Stimulated activated CD4-positive, alpha-beta T cell treated with anti-CD3 and anti-CD28 coated beads, Interleukin-15, amount 100 ng/mL, for 24 hours (primary cell): Measurements from ENCODE around the gene RLIM.
"Not testable (repeated sequence)": the region's sequence is repeated elsewhere in the genome, so short reads cannot be mapped to it uniquely, and the experiment has no call there.

Source experiments
- DNase-seq: peaks from one replicate; pipeline ENCODE4 v3.0.0-alpha.2; 2020

Gene RLIM, protein sequence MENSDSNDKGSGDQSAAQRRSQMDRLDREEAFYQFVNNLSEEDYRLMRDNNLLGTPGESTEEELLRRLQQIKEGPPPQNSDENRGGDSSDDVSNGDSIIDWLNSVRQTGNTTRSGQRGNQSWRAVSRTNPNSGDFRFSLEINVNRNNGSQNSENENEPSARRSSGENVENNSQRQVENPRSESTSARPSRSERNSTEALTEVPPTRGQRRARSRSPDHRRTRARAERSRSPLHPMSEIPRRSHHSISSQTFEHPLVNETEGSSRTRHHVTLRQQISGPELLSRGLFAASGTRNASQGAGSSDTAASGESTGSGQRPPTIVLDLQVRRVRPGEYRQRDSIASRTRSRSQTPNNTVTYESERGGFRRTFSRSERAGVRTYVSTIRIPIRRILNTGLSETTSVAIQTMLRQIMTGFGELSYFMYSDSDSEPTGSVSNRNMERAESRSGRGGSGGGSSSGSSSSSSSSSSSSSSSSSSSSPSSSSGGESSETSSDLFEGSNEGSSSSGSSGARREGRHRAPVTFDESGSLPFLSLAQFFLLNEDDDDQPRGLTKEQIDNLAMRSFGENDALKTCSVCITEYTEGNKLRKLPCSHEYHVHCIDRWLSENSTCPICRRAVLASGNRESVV

DNA sequence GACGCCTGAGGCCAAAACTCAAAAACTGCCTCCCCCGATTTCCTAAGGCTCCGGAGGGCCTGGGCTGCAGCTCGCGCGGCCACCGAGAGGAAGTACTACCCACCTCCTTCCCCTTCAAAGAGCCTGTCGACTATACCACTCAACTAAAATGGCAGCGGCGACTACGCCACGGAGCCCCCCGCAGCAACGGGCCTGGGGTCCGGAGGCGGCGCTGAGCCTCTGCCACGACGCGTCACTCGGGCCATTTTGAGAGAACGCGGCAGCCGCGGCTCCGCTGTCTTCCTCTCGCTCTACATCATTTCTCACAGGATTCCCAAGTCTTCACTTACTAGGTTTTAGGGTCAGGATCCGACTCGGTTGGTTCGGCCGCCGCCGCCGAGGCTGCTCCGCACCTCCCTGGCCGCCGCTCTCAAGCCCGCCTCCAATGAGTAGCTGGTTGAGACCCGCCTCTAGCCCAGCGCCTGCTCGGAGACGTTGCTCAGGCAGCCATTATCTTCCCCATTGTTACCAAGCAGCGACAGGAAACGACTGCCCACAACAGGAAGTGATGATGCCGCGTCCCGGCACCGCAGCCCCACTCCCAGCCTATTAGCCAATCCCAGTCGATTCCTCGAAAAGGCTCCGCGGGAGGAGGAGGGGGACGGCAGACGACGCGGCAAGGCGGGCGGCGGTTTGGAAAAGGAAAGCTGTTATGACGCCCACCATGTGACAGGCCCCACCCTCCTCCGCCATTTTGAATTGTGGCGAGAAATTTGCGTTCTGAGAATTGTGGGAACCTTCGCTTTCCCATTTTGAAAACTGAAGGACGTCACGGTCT, at the start of gene RLIM:
Gene RLIM, minus strand, starts transcription at position 532 of the 817 bp plus-strand sequence. CDS start 18,647 bp downstream, outside the sequence.
- peak; percentile 92 for DNase-seq

DNA sequence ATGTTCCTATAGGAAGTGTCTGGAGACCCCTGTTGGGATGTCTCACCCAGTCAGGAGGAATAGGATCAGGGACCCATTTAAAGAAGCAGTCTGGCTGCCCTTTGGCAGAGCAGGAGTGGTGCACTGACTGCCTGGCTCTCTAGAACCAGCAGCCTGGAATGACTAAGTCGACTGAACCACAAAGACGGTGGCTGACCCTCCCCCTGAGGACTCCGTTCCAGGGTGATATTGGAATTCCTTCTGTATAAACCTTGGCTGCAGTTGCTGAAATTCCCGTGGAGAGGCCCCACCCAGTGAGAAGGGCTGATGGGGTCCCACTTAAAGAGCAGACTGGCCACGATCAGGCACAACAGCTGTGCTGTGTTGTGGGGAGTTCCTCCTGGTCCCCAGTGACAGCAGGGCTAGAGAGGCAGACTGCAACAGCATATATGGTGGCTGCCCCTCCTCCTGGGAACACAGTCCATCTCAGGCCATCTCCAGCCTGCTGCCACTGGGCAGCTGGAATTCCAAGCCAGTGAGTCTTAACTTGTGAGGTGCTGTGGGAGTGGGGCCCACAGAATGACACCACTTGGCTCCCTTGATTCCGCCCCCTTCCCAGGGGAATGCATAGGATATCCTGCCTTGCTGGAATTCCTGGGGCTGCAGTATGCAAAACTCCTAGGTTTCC, 41.8 kb upstream of the RLIM start:
- DNase-seq: no peak

DNA sequence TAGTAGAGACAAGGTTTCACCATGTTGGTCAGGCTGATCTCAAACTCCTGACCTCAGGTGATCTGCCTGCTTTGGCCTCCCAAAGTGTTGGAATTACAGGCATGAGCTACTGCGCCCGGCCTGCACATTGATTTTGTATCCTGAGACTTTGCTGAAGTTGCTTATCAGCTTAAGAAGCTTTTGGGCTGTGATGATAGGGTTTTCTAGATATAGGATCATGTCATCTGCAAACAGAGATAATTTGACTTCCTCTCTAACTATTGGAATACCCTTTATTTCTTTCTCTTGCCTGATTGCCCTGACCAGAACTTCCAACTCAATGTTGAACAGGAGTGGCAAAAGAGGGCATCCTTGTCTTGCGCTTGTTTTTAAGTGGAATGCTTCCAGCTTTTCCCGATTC, 40.5 kb upstream of the RLIM start:
- not testable (repeated sequence) for DNase-seq

DNA sequence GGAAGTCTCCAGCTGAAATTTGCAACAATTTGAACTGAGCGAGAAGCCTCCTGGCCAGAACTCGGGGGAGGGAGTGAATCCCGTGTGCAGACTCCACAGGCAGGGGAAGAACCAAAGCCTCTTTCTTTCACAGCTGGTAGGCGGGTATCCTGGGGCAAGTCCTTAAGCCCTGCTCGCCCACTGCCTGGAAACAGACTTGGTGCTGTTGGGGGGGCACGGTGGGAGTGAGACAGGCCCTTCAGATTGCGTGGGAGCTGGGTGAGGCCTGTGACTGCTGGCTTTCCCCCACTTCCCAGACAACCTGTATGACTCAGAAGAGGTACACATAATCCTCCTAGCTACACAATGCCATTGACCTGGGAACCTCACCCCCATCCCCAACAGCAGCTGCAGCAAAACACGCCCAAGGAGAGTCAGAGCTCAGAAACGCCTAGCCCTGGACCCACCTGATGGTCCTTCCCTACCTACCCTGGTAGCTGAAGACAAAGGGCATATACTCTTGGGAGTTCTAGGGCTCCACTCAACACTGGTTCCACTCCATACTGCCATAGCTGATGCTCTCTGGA, 22.4 kb upstream of the RLIM start:
- no peak for DNase-seq

DNA sequence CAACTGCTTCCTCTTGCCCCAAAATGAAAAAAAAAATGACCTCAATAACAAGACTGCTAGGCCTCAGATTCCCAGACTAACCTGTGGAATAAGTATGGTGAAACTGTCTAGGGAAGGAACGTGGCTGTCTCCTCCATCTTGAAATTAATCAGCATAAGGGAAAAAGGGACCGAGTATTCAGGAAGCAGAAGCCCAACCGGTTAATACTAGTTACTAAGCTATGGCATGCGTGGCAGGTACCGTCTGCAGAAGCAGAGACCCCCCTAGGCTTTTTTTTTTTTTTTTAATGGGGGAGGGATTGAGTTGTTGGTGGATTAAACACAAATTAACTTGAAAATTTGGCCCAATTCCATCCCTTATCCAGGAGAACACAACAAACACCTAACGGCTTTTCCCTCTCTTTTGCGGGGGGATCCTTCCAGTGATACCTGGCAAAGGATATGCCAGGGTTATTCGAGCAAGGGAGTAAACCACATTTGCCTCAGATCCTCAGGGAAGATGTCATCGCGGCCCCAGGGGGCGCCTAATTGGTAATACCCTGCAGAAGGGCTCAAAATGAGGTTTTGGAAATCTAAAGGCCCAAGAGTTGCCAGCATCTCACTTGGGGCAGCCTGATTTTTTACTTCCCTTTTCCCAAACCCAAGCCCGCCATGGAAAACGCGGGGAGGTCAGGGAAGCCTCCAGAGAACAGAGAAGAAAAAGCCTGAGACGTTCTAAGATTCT, 893 bp downstream of the RLIM start:
- DNase-seq: no peak

DNA sequence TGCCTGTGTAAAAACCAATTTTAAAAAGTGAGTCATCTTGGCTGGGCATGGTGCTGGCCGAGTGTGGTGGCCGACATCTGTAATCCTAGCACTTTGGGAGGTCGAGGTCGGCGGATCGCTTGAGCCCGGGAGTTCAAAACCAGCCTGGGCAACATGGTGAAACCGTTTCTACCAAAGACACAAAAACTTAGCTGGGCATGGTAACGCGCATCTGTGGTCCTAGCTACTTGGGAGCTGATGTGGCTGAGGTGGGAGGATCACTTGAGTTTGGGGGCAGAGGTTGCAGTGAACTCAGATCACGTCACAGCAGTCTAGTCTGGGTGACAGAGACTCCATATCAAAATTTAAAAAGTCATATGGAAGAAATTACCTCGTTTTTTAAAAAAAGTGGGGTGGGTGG, 7.6 kb downstream of the RLIM start:
- DNase-seq: no peak

DNA sequence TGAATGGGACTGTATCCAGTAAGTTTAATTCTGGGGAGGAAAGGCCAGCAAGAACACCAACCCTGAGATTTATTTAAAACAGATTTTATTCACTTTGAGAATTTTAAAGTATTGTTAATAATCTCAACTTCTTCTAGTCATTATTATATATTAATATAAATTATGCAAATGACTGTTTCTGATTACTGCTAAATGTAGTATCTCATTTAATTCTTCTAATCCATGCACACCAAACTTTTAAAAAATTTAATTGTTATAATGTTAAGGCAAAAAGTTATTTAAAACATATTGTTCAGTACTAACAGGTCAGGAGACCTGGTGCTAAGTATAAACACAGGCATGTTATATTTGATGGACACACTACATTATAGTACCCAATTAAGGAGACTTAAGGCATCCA, 8.1 kb downstream of the RLIM start:
- DNase-seq: no peak

DNA sequence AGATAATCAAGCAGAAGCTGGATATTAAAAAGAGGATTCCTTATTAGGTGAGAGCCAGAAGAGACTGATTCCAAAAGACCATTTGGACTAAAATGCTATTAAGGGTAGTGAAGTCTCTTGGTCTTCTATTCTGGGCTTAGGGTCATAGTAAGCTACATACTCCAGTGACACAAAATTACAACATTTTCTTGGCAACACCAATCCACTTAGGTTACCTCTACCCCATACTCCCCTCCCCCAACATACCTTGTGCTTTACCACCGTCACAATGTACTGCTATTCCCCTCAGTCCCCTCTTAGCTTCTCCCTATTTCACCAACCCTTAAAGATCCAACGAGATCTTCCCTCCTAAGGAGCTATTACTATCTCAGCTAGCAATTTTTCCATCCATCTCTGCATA, 11.4 kb downstream of the RLIM start:
- no peak for DNase-seq

DNA sequence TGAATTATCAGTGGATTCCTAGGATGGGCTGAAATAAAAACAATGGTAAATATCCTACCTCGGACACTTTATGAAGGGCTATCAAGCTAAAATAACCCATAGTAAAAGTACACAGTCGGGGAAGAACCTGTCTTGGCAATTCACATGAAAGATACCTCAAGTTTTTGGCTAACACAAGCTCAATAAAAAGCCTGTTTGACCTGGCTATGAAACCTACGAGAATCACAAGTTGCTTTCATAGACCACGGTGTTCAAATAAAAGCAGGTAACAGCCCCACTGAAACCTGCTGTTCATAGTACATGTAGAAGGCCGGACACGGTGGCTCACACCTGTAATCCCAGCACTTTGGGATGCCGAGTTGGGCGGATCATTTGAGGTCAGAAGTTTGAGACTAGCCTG, 12.3 kb downstream of the RLIM start:
- no peak for DNase-seq

DNA sequence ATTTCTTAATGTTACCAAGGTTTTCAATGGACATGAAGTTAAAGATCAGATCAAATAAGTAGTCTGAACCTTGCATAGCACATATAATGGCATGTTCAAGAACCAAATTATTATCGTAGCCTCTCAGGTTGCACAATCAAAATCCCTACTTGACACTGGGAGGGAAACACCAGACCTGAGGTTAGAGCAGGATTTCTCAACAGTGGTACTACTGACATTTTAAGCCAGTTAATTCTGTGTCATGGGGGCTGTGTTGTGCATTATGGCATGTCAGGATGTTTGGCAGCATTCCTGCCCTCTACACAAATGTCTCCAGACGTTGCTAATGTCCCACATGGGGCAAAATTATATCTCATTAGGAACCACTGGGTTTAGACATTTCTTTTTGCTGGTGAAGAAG, 20.8 kb downstream of the RLIM start:
- DNase-seq: no peak

DNA sequence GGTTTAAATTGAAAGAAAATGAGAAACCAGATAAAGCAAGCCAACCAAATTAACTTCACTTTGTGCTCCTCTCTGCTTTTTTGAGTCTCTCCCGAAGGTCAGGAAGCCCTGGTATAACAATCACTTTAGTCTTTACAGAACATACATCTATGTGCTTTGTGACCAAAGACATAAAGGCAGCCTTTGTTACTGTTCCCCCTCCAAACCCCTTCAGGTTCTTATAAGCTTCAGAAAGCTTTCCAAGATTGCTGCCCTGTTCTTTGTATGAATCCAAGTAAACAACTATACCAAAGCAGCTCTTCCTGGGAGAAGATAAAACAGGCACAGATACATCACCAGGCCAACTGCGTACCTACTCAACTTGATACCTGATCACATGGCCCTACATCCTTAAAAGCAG, 28.7 kb downstream of the RLIM start:
- DNase-seq: no peak

DNA sequence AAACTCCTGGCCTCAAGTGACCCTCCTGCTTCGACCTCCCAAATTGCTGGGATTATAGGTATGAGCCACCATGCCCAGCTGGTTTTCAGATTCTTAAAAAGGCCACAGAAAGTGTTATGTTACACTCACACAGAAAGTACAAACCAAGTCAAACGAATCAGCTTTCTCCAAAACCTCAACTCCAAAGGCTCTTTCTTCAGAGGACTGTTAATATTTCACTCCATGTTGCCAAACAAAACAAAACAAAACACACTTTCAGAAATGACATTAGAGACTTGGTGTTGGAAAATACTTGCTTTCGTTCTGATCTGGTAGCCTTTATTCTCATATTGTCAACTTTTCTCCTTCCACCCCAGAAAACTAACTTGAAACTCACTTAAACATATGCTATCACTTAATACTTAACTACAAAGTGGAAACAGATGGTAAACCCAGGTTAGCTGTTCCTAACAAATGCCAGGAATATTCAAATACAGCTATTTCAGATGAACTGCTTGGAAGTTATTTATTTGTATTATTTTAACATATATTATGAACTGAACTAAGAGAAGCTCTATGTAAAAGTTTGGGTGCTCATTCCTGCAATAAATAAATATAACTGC, 34.7 kb downstream of the RLIM start:
- DNase-seq: no peak

DNA sequence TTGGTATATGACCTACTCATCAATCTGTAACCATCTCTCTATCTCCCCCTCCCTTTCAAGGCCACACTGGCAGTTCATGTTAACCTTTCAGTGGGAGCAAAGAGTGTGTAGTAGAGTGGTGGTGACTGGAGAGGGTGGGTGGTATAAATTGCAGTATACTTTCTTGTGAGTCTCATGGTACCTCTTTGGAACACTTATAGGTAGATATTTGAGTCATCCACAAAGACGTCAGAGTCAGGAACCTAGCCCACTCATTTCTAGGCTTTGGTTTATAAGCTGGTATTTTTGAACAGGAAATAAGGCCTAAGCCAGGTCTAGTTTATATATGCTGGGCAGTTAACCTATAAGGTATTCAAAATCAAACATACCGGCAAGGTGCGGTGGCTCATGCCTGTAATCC, 36.3 kb downstream of the RLIM start:
- DNase-seq: peak; percentile 9

DNA sequence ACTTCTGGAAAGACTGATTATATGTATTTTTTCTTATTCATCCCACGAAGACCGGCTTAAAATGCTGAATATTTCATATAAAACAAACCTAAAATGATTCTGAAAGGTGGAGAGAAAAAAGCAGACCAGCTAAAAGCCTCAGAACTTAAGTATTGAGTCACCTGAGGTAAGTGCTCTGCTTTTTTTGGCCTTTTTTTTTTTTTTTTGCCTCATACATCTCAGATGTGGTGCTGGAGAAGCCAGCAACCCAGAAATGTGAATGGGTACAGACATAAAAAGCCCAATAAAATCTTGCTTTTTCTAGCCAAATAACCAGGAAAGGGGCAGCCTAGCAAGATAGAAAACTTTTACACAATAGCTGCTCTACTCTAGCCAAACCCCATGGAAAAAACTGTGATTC, 57.0 kb downstream of the RLIM start:
- no peak for DNase-seq

DNA sequence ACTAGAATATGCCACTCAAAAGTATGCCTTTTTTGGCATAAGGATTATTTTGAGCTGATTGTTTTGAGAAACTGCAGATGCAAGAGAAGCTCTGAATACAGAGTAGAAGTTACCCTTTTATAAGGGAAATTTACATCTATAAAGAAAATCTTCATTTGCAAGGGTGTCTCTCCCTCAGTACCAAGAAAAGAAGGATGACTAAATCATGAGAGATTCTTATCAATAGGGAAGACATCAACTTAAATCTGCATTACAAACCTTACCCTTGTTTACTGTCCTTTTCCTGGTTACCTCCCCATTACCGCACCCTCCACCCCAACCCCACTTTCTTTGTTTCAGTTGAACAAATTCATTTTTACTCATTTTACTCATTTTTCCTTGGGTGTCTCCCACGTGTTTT, 62.5 kb downstream of the RLIM start:
- no peak for DNase-seq

DNA sequence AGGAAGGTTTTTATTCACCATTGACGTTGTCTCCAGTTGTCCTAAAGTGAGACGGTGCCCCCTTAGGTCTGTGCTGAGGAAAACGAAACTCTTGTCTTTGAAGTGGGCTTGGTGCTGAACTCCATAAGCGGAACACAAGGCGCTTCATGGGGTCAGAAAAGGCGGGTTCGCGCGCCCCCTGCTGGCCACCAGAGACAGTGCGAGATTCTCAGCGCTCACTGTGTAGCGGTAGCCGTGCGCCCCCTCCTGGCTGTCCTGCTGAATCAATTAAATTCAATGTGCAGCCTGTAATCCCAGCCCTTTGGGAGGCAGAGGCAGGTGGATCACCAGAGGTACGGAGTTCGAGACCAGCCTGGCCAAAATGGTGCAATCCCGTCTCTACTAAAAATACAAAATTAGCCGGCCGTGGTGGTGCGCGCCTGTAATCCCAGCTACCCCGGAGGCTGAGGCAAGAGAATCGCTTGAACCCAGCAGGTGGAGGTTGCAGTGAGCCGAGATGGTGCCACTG, 64.1 kb downstream of the RLIM start:
- DNase-seq: peak; percentile 86

DNA sequence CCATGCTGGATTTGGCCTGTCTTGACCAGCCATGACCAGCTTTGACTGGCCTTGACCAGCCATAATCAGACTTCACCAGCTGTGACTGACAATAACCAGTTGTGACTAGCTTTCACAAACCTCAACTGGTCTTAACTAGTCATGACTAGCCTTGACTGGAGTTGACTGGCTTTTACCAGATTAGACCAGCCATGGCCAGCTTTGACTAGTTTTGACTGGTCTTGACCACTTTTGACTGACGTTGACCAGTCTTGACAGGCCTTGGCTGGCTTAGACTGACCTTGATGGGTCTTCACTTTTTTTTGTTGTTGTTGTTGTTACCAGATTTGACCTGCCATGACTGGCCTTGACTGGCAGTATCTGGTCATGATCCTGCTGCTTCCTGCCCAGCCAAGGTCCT, 67.4 kb downstream of the RLIM start:
- no peak for DNase-seq

DNA sequence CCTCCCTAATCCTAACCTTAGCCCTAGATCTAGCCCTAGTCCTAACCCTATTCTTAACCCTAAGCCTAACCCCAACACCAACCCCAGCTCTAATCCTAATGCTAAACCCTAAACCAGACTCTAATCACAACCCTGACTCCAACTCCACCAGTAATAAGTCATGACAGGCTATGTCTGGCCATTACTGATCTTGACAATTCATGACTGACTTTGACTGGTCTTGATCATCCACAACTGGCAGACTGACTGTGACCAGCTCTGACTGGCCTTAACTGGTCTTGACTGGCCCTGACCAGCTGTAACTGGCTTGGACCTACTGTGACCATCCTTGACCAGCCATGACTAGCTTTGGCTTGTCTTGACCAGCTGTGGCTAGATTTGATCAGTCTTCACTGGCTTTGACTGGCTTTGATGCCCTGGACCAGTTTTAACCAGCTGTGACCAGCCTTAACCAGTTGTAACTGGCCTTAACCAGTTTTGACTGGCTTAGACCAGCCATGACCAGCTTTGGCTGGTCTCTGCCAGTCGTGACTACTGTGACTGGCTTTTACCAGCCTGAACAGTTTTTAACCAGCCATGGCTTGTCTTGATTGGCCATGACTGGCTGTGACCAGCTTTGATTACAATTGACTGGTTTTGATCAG, 68.4 kb downstream of the RLIM start:
- no peak for DNase-seq

DNA sequence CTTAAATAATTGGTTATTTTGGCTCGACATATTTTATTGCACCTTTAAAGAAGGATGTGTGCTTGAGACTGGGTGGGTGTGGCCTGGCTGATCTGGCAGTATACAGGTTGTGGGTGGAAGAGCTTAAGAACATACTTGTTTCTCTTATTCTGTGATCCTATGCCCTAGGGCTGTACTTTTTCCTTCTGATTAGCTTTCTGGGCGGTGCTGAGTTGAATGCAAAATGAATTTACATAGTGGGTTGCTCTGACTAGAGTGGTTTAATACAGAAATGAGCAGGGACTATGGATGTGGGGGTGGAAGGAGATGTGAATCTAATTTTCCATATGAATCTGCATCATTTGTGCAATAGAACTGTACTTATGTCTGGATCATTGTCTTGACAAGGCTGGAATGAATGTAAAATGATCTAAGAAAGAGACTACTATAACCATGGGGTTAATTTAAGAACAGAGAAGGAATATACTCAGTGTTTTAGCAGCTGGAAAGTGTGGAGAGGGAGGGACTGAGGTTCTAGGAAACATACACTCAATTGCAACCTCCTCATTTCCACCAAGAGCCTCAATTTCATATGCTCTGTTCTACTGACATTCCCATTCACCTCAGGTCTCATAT, 73.7 kb downstream of the RLIM start:
- DNase-seq: peak; percentile 14

DNA sequence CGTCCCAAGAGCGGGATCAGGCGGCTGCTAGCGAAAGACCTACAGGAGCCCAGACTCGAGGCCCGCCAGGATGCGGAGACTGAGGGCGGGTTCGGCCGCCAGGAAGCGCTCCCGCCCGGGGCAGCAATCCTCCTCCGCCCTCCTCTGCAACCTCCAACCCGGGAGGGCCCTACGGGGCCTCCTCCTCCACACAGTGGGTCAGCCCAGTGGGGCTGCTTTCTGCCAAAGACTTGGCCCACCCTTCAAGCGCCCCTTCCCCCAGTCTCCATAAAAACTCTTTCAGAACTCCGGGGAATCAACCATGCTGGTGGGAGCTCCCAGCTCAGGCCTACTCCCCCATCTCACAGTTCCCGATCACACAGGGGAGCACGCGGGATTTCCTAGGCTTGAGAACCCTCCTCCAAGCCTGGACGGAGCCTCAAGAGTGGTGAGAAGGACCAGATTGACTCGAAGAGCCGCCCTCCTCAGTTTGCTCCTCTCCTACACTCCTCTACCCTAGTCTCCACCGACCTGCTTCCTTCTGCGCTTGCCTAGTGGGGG, 77.5 kb downstream of the RLIM start:
- DNase-seq: no peak
